Effector memory CD4-positive, alpha-beta T cell (primary cell): ENCODE results near the gene FASN.
A peak's percentile ranks its signal among the peaks of the same experiment; 100 is the strongest.

Experiments used
- DNase-seq, 3 donors: peaks; one replicate each; pipeline ENCODE4 v3.0.0-alpha.2; 2020
- H3K27ac ChIP-seq: 2 replicates; pipeline ENCODE4 v1.7.0; 2013; ENCODE audit warnings: mild to moderate bottlenecking, low read length, moderate library complexity; ENCODE audit not compliant: insufficient read depth, poor library complexity, severe bottlenecking
- H3K27me3 ChIP-seq: replicated peaks from 2 replicates; pipeline ENCODE4 v1.7.0; 2013; ENCODE audit warnings: mild to moderate bottlenecking, low read length; ENCODE audit not compliant: insufficient read depth, control insufficient read depth, poor library complexity, severe bottlenecking
- H3K36me3 ChIP-seq: 2 replicates; pipeline ENCODE4 v1.7.0; 2013; ENCODE audit warnings: mild to moderate bottlenecking, low read length, moderate library complexity; ENCODE audit not compliant: control insufficient read depth, insufficient read depth
- H3K4me1 ChIP-seq: 2 replicates; pipeline ENCODE4 v1.7.0; 2013; ENCODE audit warnings: low read length, mild to moderate bottlenecking; ENCODE audit not compliant: control insufficient read depth, insufficient read depth, poor library complexity, severe bottlenecking
- H3K4me3 ChIP-seq: 2 replicates; pipeline ENCODE4 v1.7.0; 2013; ENCODE audit warnings: low read length, low read depth, mild to moderate bottlenecking; ENCODE audit not compliant: insufficient read depth, poor library complexity, severe bottlenecking
- H3K9me3 ChIP-seq: 2 replicates; pipeline ENCODE4 v1.7.0; 2013; ENCODE audit warnings: mild to moderate bottlenecking, low read length, moderate library complexity; ENCODE audit not compliant: control insufficient read depth

Gene FASN

DNA sequence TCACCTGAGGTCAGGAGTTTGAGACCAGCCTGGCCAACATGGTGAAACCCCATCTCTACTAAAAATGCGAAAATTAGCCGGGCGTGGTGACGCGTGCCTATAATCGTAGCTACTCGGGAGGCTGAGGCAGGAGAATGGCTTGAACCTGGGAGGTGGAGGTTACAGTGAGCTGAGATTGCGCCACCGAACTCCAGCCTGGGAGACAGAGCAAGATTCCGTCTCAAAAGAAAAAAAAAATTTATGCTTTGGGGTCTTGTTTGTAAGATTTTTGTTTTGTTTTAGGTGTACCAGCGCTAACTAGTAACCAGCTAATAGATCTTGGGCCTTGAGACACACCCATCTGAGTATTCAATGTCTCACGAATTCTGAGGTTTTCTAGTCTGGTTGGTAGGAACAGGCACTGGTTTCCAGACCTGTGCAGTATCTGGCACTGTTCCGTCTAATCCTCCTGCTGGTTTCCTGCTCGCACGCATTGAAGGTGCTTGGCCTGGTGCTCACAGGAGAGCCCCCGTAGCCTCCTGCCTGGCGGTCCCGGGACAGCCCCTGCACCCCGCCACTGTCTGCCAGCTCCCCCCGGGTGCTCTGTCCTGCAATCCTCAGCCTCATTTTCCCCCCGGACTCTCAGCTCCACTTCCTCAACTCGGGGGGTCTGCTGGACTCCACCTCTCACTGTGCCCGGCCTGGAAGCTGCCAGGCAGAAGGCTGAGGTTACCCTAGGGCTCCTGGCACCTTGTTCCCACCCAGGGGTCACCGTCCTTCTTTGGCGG lies 21.8 kb downstream of the FASN start:
- H3K4me1 ChIP-seq: no peaks in the 10 kb centered on the region
- H3K27me3 ChIP-seq: no peaks in the 10 kb centered on the region
- peaks cover 21% of the 10 kb centered on the region for H3K36me3 ChIP-seq
- H3K27ac ChIP-seq: no peak overlapping the region
- no peak overlapping the region for H3K4me3 ChIP-seq
- no peak for DNase-seq
- H3K9me3 ChIP-seq: no peaks in the 10 kb centered on the region

GRCh38 chr17:82073446-82073845 lies 24.6 kb downstream of the FASN start:
- no peaks in the 10 kb centered on the region for H3K27me3 ChIP-seq
- no peak overlapping the region for H3K4me3 ChIP-seq
- no peaks in the 10 kb centered on the region for H3K4me1 ChIP-seq
- no peaks in the 10 kb centered on the region for H3K36me3 ChIP-seq
- no peak for DNase-seq
- no peak overlapping the region for H3K27ac ChIP-seq
- no peaks in the 10 kb centered on the region for H3K9me3 ChIP-seq

DNA sequence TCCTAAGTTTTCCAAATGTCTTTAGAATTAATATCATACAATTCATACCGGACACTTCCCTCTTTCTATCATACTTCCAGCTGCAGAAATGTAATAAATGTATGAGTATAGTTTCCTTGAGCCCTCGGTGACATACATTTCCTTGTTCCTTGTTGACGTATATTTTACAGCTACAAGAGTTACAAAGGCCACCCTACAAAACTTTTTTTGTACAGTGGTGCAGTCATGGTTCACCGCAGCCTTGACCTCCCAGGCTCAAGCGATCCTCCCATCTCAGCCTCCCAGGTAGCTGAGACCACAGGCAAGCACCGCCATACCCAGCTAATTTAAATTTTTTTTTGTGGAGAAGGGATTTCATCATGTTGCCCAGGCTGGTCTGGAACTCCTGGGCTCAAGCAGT lies 25.2 kb downstream of the FASN start:
- no peak overlapping the region for H3K4me3 ChIP-seq
- no peak for DNase-seq
- H3K27me3 ChIP-seq: no peaks in the 10 kb centered on the region
- no peaks in the 10 kb centered on the region for H3K4me1 ChIP-seq
- no peak overlapping the region for H3K27ac ChIP-seq
- H3K9me3 ChIP-seq: no peaks in the 10 kb centered on the region
- H3K36me3 ChIP-seq: no peaks in the 10 kb centered on the region

- DNase-seq: no peak
- Histone ChIP-seq H3K4me3 (no peak overlapping the region), H3K9me3 (no peaks in the 10 kb centered on the region), H3K36me3 (no peaks in the 10 kb centered on the region), H3K27ac (no peak overlapping the region), H3K27me3 (no peaks in the 10 kb centered on the region), H3K4me1 (peaks cover 6% of the 10 kb centered on the region)
Observed at GRCh38 chr17:82070611-82071010, 27.4 kb downstream of the FASN start.

DNA sequence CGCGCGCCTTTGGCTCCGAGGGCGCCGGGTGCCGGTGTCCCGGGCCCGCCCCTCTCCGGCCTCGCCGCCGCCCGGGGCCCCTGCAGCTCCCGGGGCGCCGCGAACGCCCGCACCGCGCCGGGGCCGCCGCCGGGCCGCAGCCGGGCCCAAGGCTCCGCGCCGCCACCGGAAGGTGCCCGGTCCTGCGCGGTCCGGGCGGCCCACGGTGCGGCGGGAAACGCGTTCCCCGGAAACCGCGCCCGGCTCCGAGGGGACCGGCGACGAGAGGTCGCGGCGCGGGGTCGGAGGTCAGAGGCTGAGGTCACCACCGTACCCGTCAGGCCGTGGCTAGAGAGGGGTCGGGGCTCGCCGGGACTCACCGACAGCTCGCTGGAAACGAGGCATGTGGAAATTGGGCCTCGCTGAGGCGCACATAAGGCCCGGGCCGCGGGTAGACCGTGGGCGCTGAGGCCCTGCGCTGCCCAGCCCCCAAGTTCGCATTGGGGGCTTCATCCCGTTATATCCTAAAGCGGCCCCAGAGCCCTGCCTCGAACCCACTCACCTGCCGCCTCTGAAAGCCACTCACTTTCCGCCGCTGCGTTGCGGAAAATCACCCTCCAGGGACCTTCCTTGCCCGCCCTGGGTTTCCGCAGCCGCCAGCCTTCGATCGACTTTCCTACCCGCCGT lies 32.3 kb downstream of the FASN start, which contains the start of gene DUS1L:
DUS1L (minus strand) TSS at position 167 of the 666 bp plus-strand sequence. CDS start 745 bp downstream, outside the sequence.
- Histone ChIP-seq H3K4me3 (peak within 1 kb of the TSS; percentile 68), H3K27ac (peak within 1 kb of the TSS; percentile 79), H3K9me3 (no peaks in the 10 kb centered on the region), H3K4me1 (peaks cover 18% of the 10 kb centered on the region), H3K36me3 (peaks cover 23% of the 10 kb centered on the region), H3K27me3 (no peaks in the 10 kb centered on the region)
- peak; percentile 48 to 55 (median 48) for DNase-seq

GRCh38 chr17:82065193-82065637 lies 32.8 kb downstream of the FASN start:
- no peaks in the 10 kb centered on the region for H3K27me3 ChIP-seq
- peak overlapping the region; percentile 68 for H3K4me3 ChIP-seq
- peaks cover 28% of the 10 kb centered on the region for H3K36me3 ChIP-seq
- peak in 1 of 3 donors; percentile 12 for DNase-seq
- H3K9me3 ChIP-seq: no peaks in the 10 kb centered on the region
- H3K27ac ChIP-seq: peak overlapping the region; percentile 61
- H3K4me1 ChIP-seq: peaks cover 18% of the 10 kb centered on the region

- peak overlapping the region; percentile 68 for H3K4me3 ChIP-seq
- H3K9me3 ChIP-seq: no peaks in the 10 kb centered on the region
- peak overlapping the region; percentile 61 for H3K27ac ChIP-seq
- no peak for DNase-seq
- peaks cover 34% of the 10 kb centered on the region for H3K36me3 ChIP-seq
- no peaks in the 10 kb centered on the region for H3K27me3 ChIP-seq
- H3K4me1 ChIP-seq: peaks cover 18% of the 10 kb centered on the region
Observed at GRCh38 chr17:82064433-82065192, 33.4 kb downstream of the FASN start.

DNA sequence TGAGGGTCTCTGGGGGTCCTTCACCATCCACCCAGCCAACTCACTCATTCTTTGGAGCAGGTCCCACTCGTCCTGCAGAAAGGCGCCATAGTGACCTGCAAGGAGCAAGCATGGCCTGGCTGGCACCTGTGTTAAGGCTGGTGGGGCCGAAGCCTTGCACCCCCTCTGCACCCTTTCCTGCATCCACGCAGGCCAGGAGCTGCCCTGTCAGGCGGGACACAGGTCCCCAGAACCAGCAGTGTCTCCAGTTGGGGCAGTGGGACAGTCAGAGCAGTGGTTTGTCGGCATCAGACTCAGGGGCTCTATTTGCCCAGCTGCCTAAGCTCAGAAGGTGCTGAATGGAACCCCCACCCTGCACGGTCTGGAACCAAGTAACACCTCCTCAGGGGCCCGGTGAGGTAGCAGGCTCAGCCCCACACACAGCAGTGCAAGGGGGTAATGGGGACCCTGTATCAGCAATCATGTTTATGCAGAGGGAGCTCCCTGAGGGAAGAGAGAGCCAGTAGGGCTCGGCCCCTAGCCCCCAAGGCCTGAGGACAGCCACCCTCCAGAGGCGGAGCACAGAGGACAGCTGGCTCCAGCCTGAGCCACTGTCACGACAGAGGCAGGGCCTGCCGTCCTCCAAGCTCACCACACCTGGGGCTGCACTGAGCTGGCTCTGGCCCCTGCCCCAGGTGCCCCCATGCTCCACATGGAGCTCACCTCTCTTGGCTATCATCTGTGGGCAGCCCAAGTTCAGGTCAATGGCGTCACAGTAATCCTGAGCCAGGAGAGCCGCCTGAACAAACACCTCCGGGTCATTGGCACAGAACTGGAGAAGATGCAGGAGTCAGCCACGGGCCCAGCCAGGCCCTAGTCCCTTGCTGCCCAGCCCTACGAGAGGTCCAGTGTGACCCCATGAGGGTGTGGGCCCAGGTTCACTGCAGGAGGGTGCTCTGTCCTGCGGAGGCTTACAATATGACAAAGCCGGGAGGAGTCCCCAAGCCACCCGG lies 34.3 kb downstream of the FASN start:
- H3K27ac ChIP-seq: no peak overlapping the region
- H3K4me3 ChIP-seq: no peak overlapping the region
- peaks cover 18% of the 10 kb centered on the region for H3K4me1 ChIP-seq
- H3K27me3 ChIP-seq: no peaks in the 10 kb centered on the region
- H3K36me3 ChIP-seq: peaks cover 43% of the 10 kb centered on the region
- H3K9me3 ChIP-seq: no peaks in the 10 kb centered on the region
- no peak for DNase-seq

GRCh38 chr17:82062984-82063368 lies 35.1 kb downstream of the FASN start:
- Histone ChIP-seq H3K4me3 (no peak overlapping the region), H3K27ac (no peak overlapping the region), H3K27me3 (no peaks in the 10 kb centered on the region), H3K9me3 (no peaks in the 10 kb centered on the region), H3K36me3 (peaks cover 50% of the 10 kb centered on the region), H3K4me1 (peaks cover 18% of the 10 kb centered on the region)
- DNase-seq: no peak
